WERI-Rb-1 (cell line): ENCODE data around the gene C15orf39.
A peak's percentile ranks its signal among the peaks of the same experiment; 100 is the strongest.

Experiments
- DNase-seq: peaks from one replicate; pipeline ENCODE4 v3.0.0-alpha.2; 2020
- H3K27ac ChIP-seq: fragments of 250-450 bp; sonication (Bioruptor Pico); 2 replicates; pipeline ENCODE4 v1.5.1; 2020; ENCODE audit warnings: mild to moderate bottlenecking, moderate library complexity
- H3K27me3 ChIP-seq: fragments of 250-450 bp; sonication (Bioruptor Pico); 2 replicates; pipeline ENCODE4 v1.5.1; 2021; ENCODE audit warnings: mild to moderate bottlenecking, low read depth, moderate library complexity; ENCODE audit not compliant: insufficient read depth, severe bottlenecking
- H3K36me3 ChIP-seq: fragments of 250-450 bp; sonication (Bioruptor Pico); 2 replicates; pipeline ENCODE4 v1.5.1; 2020; ENCODE audit warnings: mild to moderate bottlenecking, moderate library complexity
- H3K4me3 ChIP-seq: 2 replicates; pipeline ENCODE4 v1.5.1; 2011; ENCODE audit warnings: low read depth, mild to moderate bottlenecking, control low read depth, low read length
- H3K9me3 ChIP-seq: fragments of 250-450 bp; sonication (Bioruptor Pico); 2 replicates; pipeline ENCODE4 v1.5.1; 2021; ENCODE audit warnings: mild to moderate bottlenecking, moderate library complexity; ENCODE audit not compliant: severe bottlenecking
- CTCF ChIP-seq: IDR thresholded peaks from 2 replicates; pipeline ENCODE4 v1.5.1; 2011; ENCODE audit warnings: low read depth, mild to moderate bottlenecking, control low read depth, inconsistent platforms, low read length

Gene C15orf39

DNA sequence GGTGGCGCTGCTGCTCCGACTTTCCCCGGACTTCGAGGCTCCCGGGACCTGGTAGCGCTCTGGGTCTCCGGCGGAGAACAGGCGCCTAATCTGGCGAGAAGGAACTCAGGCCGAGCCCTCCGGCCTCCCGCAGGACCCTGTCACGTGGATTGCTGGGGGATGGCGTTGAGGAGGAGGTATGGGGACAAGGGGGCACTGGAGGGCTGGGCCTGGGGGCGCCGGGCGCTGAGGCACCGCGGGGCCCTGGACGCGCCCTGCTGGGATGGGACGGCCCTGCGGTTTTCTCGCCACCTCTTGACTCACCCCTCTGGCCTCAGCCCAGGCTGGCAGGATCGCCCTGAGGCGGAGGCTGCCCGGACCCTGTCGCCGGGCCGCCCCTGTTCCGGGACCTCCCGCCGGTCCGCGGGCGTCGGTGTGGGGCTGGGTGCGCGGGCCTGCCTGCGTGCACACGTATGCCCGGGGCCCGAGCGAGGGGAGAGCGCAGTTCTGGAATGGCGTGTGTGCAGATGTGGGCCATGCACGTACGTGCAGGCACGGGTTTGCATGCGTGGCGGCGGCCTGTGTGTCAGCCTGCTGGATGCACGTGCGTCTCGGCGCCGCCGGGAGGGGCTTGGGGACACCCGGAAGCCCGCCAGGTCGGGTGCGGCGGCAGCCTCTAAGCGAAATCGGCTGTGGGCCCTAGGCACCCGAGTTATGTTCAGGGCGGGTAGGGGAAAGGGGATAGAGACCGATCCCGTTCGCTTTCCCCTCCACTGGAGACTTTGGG lies 752 bp downstream of the C15orf39 start:
- Histone ChIP-seq H3K36me3 (peaks cover 21% of the 10 kb centered on the region), H3K9me3 (no peaks in the 10 kb centered on the region), H3K27ac (peak overlapping the region; percentile 92), H3K4me3 (peak overlapping the region; percentile 92), H3K27me3 (no peaks in the 10 kb centered on the region)
- DNase-seq: peak; percentile 64
- TF ChIP-seq CTCF: no peak

DNA sequence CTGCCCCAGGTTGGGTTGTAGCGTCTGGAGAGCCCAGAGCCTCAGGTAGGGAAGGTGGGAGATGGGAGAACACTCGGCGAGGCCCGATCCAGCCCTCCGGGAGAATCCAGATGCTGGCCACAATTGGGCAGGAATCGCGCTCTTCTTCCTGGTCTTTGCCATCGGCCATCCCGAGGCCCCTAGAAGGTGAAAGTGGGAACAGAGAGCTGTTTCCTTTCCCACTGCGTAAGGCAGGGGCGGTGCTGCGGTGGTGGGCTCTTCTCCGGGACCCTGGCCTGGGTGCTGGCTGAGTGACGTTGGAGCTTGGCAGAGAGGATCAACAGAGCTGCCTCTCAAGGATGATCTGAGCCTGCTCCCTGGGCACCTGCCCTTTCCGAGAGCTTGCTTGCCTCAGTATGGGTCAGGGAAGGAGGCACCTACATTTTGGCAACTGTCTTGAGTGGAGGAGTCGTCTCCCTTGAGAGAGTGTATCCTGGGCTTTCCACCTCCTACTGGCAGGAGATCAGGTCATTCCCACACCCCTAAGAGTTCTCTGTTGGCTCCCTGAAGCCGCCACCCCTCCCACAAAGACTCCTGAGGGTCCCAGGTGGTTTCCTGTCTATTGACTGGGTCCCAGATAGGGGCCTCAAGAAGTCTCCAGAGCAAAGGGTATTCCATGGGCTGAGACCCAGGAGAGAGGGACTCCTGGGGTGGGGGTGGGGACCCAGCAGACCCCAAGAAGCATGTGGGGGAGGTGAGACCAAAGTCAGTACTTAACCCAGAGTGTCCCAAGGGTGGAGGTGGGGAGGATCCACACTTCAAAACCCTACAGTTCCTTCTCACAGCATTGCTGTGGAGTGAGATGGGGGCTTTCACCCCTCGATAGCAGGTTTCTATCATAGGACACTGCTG lies 1.6 kb downstream of the C15orf39 start:
- no peak for DNase-seq
- Histone ChIP-seq H3K27ac (peak overlapping the region; percentile 92; the same call in 1 of the 2 replicates), H3K4me3 (peak overlapping the region; percentile 92), H3K9me3 (no peaks in the 10 kb centered on the region), H3K27me3 (no peaks in the 10 kb centered on the region), H3K36me3 (peaks cover 29% of the 10 kb centered on the region)
- no peak for TF ChIP-seq CTCF

- Histone ChIP-seq H3K4me3 (no peak overlapping the region), H3K36me3 (peaks cover 36% of the 10 kb centered on the region), H3K27ac (no peak overlapping the region), H3K27me3 (no peaks in the 10 kb centered on the region), H3K9me3 (no peaks in the 10 kb centered on the region)
- DNase-seq: no peak
- TF ChIP-seq CTCF: no peak
Measured at GRCh38 chr15:75203908-75204263, 2.2 kb downstream of the C15orf39 start.

- Histone ChIP-seq H3K4me3 (no peak overlapping the region), H3K27ac (peak overlapping the region; percentile 30; the same call in 1 of the 2 replicates), H3K36me3 (peaks cover 42% of the 10 kb centered on the region), H3K27me3 (no peaks in the 10 kb centered on the region), H3K9me3 (no peaks in the 10 kb centered on the region)
- peak; percentile 96 for DNase-seq
- TF ChIP-seq CTCF: peak; percentile 96
Measured at GRCh38 chr15:75204340-75205063, 2.8 kb downstream of the C15orf39 start.

GRCh38 chr15:75205064-75205395 lies 3.3 kb downstream of the C15orf39 start:
- Histone ChIP-seq H3K36me3 (peaks cover 47% of the 10 kb centered on the region), H3K4me3 (no peak overlapping the region), H3K27ac (no peak overlapping the region), H3K9me3 (no peaks in the 10 kb centered on the region), H3K27me3 (no peaks in the 10 kb centered on the region)
- no peak for DNase-seq
- no peak for TF ChIP-seq CTCF
